ENCODE data around the gene CCL5.

CCL5 gene

DNA sequence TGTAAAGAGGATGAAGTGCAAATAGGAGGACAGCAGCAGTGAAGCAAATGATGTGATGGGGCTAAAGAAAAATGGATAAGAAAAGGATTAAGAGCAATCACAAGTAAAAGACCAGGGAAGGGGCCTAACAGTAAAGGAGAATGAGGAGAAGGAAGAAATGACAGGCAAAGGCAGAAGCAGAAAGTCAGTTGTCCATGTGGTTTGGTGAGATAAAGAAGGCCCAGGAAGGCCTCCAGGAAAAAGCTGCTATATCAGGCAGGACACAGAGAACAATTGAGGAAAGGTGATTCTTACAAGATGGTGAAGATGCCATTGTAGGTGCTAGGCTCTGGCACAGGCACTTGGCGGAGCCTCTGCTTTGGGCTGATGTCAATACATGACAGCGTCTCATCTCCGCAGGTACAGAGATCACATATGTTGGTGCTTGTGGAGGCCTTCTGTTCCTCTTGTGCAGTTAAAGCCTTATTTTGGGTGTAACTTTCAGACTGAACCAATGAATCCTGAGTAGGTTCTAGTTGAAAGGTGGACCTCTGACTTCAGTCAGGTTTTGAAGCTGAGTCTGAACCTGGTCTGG is 32.3 kb upstream of the CCL5 start:
- Histone ChIP-seq H3K4me3 (no peak overlapping the region), H3K9me3 (no peaks in the 10 kb centered on the region), H3K27me3 (no peaks in the 10 kb centered on the region), H3K36me3 (no peaks in the 10 kb centered on the region), H3K27ac (no peak overlapping the region), H3K4me1 (no peaks in the 10 kb centered on the region)
- intact Hi-C loops (cut with DNase I; ENCODE audit: low total_unique reads) = no loop called here
- TF ChIP-seq, protein P1, sequence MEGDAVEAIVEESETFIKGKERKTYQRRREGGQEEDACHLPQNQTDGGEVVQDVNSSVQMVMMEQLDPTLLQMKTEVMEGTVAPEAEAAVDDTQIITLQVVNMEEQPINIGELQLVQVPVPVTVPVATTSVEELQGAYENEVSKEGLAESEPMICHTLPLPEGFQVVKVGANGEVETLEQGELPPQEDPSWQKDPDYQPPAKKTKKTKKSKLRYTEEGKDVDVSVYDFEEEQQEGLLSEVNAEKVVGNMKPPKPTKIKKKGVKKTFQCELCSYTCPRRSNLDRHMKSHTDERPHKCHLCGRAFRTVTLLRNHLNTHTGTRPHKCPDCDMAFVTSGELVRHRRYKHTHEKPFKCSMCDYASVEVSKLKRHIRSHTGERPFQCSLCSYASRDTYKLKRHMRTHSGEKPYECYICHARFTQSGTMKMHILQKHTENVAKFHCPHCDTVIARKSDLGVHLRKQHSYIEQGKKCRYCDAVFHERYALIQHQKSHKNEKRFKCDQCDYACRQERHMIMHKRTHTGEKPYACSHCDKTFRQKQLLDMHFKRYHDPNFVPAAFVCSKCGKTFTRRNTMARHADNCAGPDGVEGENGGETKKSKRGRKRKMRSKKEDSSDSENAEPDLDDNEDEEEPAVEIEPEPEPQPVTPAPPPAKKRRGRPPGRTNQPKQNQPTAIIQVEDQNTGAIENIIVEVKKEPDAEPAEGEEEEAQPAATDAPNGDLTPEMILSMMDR (IDR thresholded peaks at IDR 0.05) = no peak
- DNase-seq = peak in 1 of 2 donors; percentile 27

DNA sequence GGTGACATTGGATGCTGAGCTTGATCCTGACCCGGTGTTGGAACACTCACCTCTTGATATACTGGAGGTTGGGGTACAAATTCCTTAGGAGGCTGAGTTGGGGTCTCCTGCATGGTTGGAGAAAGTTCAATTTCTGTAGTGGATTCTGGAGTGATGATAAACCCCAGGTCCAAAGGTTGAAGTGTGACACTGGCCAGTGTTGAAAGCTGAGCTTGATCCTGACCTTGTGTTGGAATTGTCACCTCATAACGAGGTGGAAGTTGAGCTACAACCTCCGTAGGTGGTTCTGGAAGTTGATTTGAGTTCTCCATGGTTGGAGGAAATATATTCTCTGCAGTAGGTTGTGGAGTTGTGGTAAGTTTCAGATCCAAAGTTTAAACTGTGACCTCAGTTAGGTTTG is 29.2 kb upstream of the CCL5 start:
- intact Hi-C loops (cut with DNase I; ENCODE audit: low total_unique reads) = no loop called here
- Histone ChIP-seq H3K9me3 (no peaks in the 10 kb centered on the region), H3K36me3 (no peaks in the 10 kb centered on the region), H3K4me3 (no peak overlapping the region), H3K27me3 (no peaks in the 10 kb centered on the region), H3K27ac (no peak overlapping the region), H3K4me1 (no peaks in the 10 kb centered on the region)
- TF ChIP-seq, protein P1 (IDR thresholded peaks at IDR 0.05) = no peak
- no peak for DNase-seq

DNA sequence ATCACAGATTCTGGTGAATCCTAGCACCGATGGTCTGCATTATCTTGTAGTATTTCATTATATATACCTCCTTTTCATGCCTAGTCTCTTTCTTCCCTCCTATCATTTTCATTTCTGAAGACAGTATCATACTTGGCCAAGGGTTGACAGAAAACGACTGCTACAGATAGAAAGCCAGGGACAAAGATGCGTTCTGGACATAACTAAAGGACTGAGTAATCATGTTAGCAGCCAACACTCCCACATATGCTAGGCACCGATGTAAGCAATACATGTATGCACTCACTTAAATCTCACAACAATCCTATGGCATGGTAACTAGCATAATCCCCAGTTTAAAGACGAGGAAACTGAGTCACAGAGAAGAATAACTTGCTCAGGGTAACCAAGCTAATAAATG is 27.5 kb upstream of the CCL5 start:
- no peaks in the 10 kb centered on the region for H3K36me3 ChIP-seq
- H3K9me3 ChIP-seq = no peaks in the 10 kb centered on the region
- H3K4me3 ChIP-seq = no peak overlapping the region
- no peak for DNase-seq
- H3K4me1 ChIP-seq = no peaks in the 10 kb centered on the region
- no peaks in the 10 kb centered on the region for H3K27me3 ChIP-seq
- no peak overlapping the region for H3K27ac ChIP-seq
- intact Hi-C loops (cut with DNase I; ENCODE audit: low total_unique reads) = no loop called here
- TF ChIP-seq, protein P1 (IDR thresholded peaks at IDR 0.05) = no peak

DNA sequence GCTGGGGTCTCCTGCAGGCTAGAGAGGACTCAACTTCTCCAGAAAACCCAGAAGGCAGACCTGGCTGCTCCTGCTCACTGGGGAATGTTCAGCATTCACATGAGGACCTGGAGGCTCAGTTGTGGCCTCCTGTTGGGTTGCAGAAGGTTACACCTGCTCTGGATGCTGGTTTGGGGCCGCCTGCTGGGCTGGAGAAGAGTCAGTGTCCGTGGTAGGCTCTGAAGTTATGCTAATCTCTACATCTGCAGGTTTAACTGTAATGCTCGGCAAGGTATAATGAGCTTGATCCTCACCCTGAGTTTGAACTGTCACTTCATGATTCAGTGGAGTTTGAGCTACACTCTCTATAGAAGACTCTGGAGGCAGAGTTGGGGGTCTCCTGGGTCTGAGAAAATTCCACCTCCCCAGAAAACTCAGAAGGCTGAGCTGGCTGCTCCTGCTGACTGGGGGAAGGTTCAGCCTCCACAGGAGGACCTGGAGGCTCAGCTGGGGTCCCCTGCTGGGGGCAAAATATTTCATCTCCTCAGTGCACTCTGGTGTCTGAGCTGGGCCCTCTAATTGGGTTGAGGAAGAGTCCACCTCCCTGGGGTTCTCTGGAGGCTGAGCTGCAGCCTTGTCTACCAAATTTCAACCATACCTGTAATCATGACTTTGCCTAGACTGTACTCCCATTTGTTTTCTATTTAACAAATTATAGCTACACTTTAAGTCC is 26.9 kb upstream of the CCL5 start:
- H3K27me3 ChIP-seq = no peaks in the 10 kb centered on the region
- TF ChIP-seq, protein P1 (IDR thresholded peaks at IDR 0.05) = no peak
- H3K4me1 ChIP-seq = no peaks in the 10 kb centered on the region
- no peak overlapping the region for H3K27ac ChIP-seq
- intact Hi-C loops (cut with DNase I; ENCODE audit: low total_unique reads) = no loop called here
- peak in 1 of 2 donors; percentile 20 for DNase-seq
- H3K36me3 ChIP-seq = no peaks in the 10 kb centered on the region
- H3K4me3 ChIP-seq = no peak overlapping the region
- H3K9me3 ChIP-seq = no peaks in the 10 kb centered on the region

DNA sequence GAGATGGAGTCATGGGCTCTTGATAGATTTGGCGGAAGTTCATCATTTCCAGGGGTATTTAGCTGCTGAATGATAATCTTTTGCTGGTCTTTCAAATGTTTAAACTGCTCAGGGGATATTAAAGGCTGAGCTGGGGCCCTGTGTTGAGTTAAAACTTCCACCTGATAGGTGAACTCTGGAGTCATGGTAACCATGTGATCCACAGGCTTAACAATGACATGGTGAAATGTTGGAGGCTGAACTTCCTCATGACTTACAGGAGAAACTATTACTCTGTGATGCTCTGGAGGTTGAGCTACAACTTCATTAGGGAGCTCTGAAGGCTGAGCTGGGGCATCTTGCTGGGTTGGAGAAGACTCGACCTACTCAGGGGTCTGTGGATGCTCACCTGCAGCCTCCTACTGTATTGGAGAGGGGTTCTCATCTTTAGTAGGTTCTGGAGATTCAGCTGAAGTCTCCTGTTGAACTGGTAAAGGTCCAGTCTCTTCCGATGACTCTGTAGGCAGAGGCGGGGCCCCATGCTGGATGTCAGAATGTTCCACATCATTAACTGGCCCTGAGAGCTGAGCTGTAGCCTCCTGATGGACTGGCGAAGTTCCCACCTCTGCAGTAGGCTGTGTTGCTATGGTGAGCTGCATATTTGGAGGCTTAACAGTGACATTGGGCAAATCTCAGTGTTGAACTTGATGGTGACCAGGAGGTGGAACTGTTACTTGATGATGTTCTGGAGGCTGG is 26.2 kb upstream of the CCL5 start:
- DNase-seq = peak in 1 of 2 donors; percentile 37

More for the DNA sequence above, 26.2 kb upstream of the CCL5 start:
- intact Hi-C loops (cut with DNase I; ENCODE audit: low total_unique reads) = no loop called here
- TF ChIP-seq, protein P1 (IDR thresholded peaks at IDR 0.05) = no peak
- no peak overlapping the region for H3K27ac ChIP-seq
- no peaks in the 10 kb centered on the region for H3K4me1 ChIP-seq
- no peak overlapping the region for H3K4me3 ChIP-seq
- no peaks in the 10 kb centered on the region for H3K9me3 ChIP-seq
- no peaks in the 10 kb centered on the region for H3K36me3 ChIP-seq
- H3K27me3 ChIP-seq = no peaks in the 10 kb centered on the region

All from tibial artery (tissue), 4 donors.